Measurements from ENCODE around the gene C16orf92.

DNA sequence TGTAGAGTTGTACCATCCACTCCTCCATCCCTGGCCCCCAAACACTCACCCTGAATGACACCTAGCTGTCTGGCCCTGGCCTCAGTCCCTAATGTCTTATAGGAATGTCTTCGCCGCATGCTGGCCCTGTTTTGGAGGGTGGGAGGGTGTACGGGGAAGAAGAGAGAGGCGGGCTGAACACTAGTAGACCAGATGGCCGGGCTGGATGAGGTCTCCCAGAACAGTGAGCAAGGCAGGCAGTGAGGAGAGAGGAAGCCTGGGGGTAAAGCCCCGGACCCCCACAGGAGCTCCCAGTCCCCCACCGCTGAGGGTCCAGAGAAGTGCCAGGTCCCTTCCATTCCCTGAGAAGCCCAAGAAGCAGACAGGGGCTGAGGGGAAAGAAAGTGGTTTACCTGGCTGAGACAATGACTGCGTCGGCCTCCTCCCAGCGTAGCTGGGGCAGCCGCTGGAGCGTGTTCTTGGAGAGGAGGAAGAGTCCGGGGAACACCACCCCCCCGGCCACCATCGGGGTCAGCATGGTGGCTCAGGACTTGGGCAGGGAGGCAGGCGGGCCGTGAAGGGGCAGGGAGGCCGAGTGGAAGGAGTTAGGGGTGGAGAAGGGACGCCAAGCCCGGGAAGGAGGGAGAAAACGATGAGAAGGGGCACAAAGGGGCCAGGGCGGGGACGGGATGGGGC, 7.2 kb downstream of the C16orf92 start:
- TF ChIP-seq EZH2 (IDR thresholded peaks at IDR 0.05; ENCODE audit: borderline replicate concordance, low read depth, low read length, poor library complexity, severe bottlenecking) (no peak), CTCF (conservative IDR thresholded peaks at IDR 0.05; ENCODE audit: low read depth, low read length) (no peak)

All from A673 (cell line).